Mesenchymal stem cell (in vitro differentiated cells and primary cell): ENCODE results near the gene PWWP2B.

ENCODE experiments used
- DNase-seq: peaks from one replicate; pipeline ENCODE4 v3.0.0-alpha.2; 2013
- H2AFZ ChIP-seq: one replicate; pipeline ENCODE4 v1.6.1; 2013; ENCODE audit warnings: low read depth, mild to moderate bottlenecking, control low read depth, inconsistent platforms, low read length, moderate library complexity
- H2AK5ac ChIP-seq: 2 replicates; pipeline ENCODE4 v1.6.1; 2013; ENCODE audit warnings: low read length, moderate library complexity, mild to moderate bottlenecking, inconsistent platforms; ENCODE audit not compliant: severe bottlenecking
- H2BK120ac ChIP-seq: one replicate; pipeline ENCODE4 v1.6.1; 2013; ENCODE audit warnings: low read depth, mild to moderate bottlenecking, inconsistent platforms, low read length, moderate library complexity
- H2BK12ac ChIP-seq, 2 experiments: one replicate each; pipeline ENCODE4 v1.6.1; 2013; ENCODE audit warnings: inconsistent platforms in 2 of 2, low read length in 2 of 2, mild to moderate bottlenecking in 2 of 2, moderate library complexity in 2 of 2, control low read depth in 1 of 2
- H2BK15ac ChIP-seq: one replicate; pipeline ENCODE4 v1.6.1; 2013; ENCODE audit warnings: mild to moderate bottlenecking, low read depth, inconsistent platforms; ENCODE audit not compliant: poor library complexity, severe bottlenecking
- H2BK5ac ChIP-seq: 2 replicates; pipeline ENCODE4 v1.6.1; 2013; ENCODE audit warnings: low read depth, mild to moderate bottlenecking, low read length, control low read depth, inconsistent platforms; ENCODE audit not compliant: poor library complexity, severe bottlenecking
- H3K14ac ChIP-seq, 2 experiments: one replicate each; pipeline ENCODE4 v1.6.1; 2013; ENCODE audit warnings: inconsistent platforms in 2 of 2, low read length in 2 of 2, control low read depth in 1 of 2, mild to moderate bottlenecking in 1 of 2, moderate library complexity in 1 of 2
- H3K18ac ChIP-seq, 2 experiments: one replicate each; pipeline ENCODE4 v1.6.1; 2013; ENCODE audit warnings: inconsistent platforms in 2 of 2, low read length in 2 of 2, control low read depth in 1 of 2, low read depth in 1 of 2, mild to moderate bottlenecking in 1 of 2
- H3K23ac ChIP-seq, 2 experiments: one replicate each; pipeline ENCODE4 v1.6.1; 2013; ENCODE audit warnings: inconsistent platforms in 2 of 2, low read length in 2 of 2, mild to moderate bottlenecking in 2 of 2, moderate library complexity in 2 of 2, control low read depth in 1 of 2
- H3K27ac ChIP-seq: 2 replicates; pipeline ENCODE4 v1.5.1; 2013; ENCODE audit warnings: mild to moderate bottlenecking, moderate library complexity, low read length, control low read depth, inconsistent platforms; ENCODE audit not compliant: poor library complexity, severe bottlenecking
- H3K27me3 ChIP-seq, 2 experiments: 2 replicates each; pipeline versions ENCODE4 v1.6.1 to v1.7.0; 2013; ENCODE audit warnings: low read length in 2 of 2, mild to moderate bottlenecking in 2 of 2, moderate library complexity in 2 of 2, control low read depth in 1 of 2, inconsistent platforms in 1 of 2; ENCODE audit not compliant: control insufficient read depth in 1 of 2, insufficient read depth in 1 of 2
- H3K36me3 ChIP-seq, 2 experiments: 2 replicates each; pipeline versions ENCODE4 v1.6.1 to v1.7.0; 2013; ENCODE audit warnings: low read length in 2 of 2, control low read depth in 1 of 2, inconsistent platforms in 1 of 2, low read depth in 1 of 2, mild to moderate bottlenecking in 1 of 2; ENCODE audit not compliant: insufficient read depth in 2 of 2, control insufficient read depth in 1 of 2
- H3K4ac ChIP-seq, 2 experiments: one replicate each; pipeline ENCODE4 v1.6.1; 2013; ENCODE audit warnings: inconsistent platforms in 2 of 2, low read length in 2 of 2, mild to moderate bottlenecking in 2 of 2, moderate library complexity in 2 of 2, control low read depth in 1 of 2, low read depth in 1 of 2
- H3K4me1 ChIP-seq: 2 replicates; pipeline ENCODE4 v1.6.1; 2013; ENCODE audit warnings: low read depth, low read length, control low read depth; ENCODE audit not compliant: control insufficient read depth, insufficient read depth
- H3K4me2 ChIP-seq: 2 replicates; pipeline ENCODE4 v1.6.1; 2013; ENCODE audit warnings: low read length, mild to moderate bottlenecking, inconsistent platforms; ENCODE audit not compliant: poor library complexity, severe bottlenecking
- H3K4me3 ChIP-seq, 2 experiments: 2 replicates each; pipeline versions ENCODE4 v1.5.1 to v1.7.0; 2013; ENCODE audit warnings: low read length in 2 of 2, mild to moderate bottlenecking in 2 of 2, control low read depth in 1 of 2, low read depth in 1 of 2; ENCODE audit not compliant: insufficient read depth in 1 of 2
- H3K79me1 ChIP-seq: replicated peaks from 2 replicates; pipeline ENCODE4 v1.6.1; 2013; ENCODE audit warnings: mild to moderate bottlenecking, control low read depth, low read length, inconsistent platforms; ENCODE audit not compliant: poor library complexity, severe bottlenecking
- H3K9ac ChIP-seq: 2 replicates; pipeline ENCODE4 v1.7.0; 2013; ENCODE audit warnings: mild to moderate bottlenecking, low read length, moderate library complexity
- H3K9me3 ChIP-seq: 2 replicates; pipeline ENCODE4 v1.7.0; 2013; ENCODE audit warnings: mild to moderate bottlenecking, low read length; ENCODE audit not compliant: control insufficient read depth
- H4K8ac ChIP-seq: one replicate; pipeline ENCODE4 v1.6.1; 2013; ENCODE audit warnings: inconsistent platforms, mild to moderate bottlenecking, low read length, moderate library complexity
- H4K91ac ChIP-seq: one replicate; pipeline ENCODE4 v1.6.1; 2013; ENCODE audit warnings: mild to moderate bottlenecking, low read length, inconsistent platforms
- WGBS: methylation state at CpG from one replicate; pipeline ENCODE4 v1.1.7; 2013; ENCODE audit warnings: mixed read lengths; 5-methylcytosine and 5-hydroxymethylcytosine counted together

Gene PWWP2B

GRCh38 chr10:132374612-132375011 is 22.4 kb upstream of the PWWP2B start:
- Histone ChIP-seq H3K4ac (no peak overlapping the region), H3K36me3 (peaks cover 2 to 3% of the 10 kb centered on the region in 2 experiments), H3K4me2 (no peak overlapping the region), H3K27me3 (peaks cover 0 to 4% of the 10 kb centered on the region in 2 experiments), H3K4me3 (no peak overlapping the region), H3K18ac (no peak overlapping the region), H3K9ac (no peak overlapping the region), H3K4me1 (peaks cover 6% of the 10 kb centered on the region), H2BK12ac (no peak overlapping the region), H3K9me3 (no peaks in the 10 kb centered on the region), H4K8ac (no peak overlapping the region), H2BK5ac (no peak overlapping the region), H3K14ac (no peak overlapping the region), H4K91ac (no peak overlapping the region), H2AK5ac (no peak overlapping the region), H3K23ac (no peak overlapping the region), H2BK15ac (no peak overlapping the region), H3K79me1 (no peaks in the 10 kb centered on the region), H3K27ac (no peak overlapping the region), H2BK120ac (no peak overlapping the region), H2AFZ (no peak overlapping the region)
- DNase-seq = no peak
- 90% methylated on average over 14 of the region's 14 CpGs for WGBS

DNA sequence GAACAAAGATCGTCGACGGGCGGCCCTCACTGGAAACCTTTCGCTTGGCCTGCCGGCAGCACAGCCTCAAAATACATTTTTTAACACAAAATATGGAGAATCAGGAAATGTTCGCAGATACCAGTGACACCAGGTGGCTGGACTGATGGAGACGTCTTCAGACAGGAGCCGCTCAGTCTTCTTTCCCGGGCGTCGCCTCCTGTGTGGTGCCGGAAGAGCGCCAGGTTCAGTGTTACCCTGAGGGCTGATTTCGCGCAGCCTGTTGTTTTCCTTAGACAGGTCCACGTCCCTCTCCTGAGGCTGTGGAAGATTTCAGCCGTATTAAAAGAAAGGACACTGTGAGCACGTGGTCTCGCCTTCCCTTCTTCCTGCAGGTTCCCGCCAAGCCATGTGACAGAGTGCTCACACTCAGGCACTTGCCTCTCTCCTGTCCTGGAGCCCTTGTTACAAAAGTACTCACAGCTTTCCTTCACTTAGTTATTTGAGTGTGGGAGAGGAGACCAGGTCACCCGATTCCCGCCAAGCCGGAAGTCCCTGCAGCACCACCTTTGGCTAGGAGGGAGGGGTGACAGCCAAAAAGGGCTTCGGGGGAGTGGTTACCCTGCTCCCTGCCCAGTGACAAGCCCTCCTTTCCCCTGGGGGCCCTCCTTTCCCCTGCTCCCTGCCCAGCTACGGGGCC is 21.7 kb upstream of the PWWP2B start:
- Histone ChIP-seq H3K18ac (no peak overlapping the region), H3K79me1 (no peaks in the 10 kb centered on the region), H2BK120ac (no peak overlapping the region), H3K14ac (no peak overlapping the region), H3K4me3 (peak overlapping the region in 1 of 2 experiments; percentile 17), H2BK15ac (no peak overlapping the region), H3K23ac (no peak overlapping the region), H2AFZ (no peak overlapping the region), H3K9ac (no peak overlapping the region), H2BK12ac (no peak overlapping the region), H3K9me3 (no peaks in the 10 kb centered on the region), H3K36me3 (peaks cover 2 to 3% of the 10 kb centered on the region in 2 experiments), H3K27ac (no peak overlapping the region), H4K8ac (no peak overlapping the region), H3K4ac (no peak overlapping the region), H2AK5ac (no peak overlapping the region), H3K4me1 (peaks cover 6% of the 10 kb centered on the region), H4K91ac (no peak overlapping the region), H3K27me3 (peaks cover 0 to 4% of the 10 kb centered on the region in 2 experiments), H2BK5ac (no peak overlapping the region), H3K4me2 (no peak overlapping the region)
- 89% methylated on average over 25 of the region's 26 CpGs for WGBS
- no peak for DNase-seq

DNA sequence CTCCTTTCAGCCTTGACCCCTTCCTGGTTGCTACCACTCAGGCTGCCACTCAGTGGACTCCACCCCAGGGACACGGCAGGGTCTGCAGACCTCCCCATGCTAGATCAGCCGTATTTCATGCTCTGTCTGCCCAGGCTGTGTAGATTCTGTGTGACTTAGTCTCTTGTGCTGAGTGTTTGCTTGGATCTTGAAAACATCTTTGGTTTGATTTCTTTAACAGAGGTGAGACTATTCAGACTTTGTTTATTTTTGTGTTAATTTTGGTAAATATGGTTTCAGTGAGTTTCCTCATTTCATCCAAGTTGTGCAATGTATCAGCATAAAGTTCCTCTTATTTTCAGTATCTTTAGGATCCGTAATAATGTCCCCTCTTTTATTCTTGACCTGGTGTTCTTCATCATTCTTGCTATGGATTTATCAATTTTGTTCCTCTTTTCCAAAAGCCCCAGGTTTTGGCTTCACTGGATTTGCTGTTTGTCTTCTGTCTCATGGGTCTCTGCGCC is 21.2 kb upstream of the PWWP2B start:
- H3K27me3 ChIP-seq = peaks cover 0 to 4% of the 10 kb centered on the region in 2 experiments
- H3K27ac ChIP-seq = no peak overlapping the region
- no peaks in the 10 kb centered on the region for H3K79me1 ChIP-seq
- H3K4me1 ChIP-seq = peaks cover 6% of the 10 kb centered on the region
- peaks cover 2 to 3% of the 10 kb centered on the region in 2 experiments for H3K36me3 ChIP-seq
- no peak overlapping the region for H2AK5ac ChIP-seq
- no peak overlapping the region for H2BK5ac ChIP-seq
- no peak overlapping the region for H3K23ac ChIP-seq
- H3K4me3 ChIP-seq = peak overlapping the region in 1 of 2 experiments; percentile 17
- H2AFZ ChIP-seq = no peak overlapping the region
- WGBS = 78% methylated on average over 4 of the region's 4 CpGs
- no peaks in the 10 kb centered on the region for H3K9me3 ChIP-seq
- no peak overlapping the region for H3K14ac ChIP-seq
- H3K9ac ChIP-seq = no peak overlapping the region
- H3K4ac ChIP-seq = no peak overlapping the region
- no peak overlapping the region for H2BK12ac ChIP-seq
- H2BK120ac ChIP-seq = no peak overlapping the region
- DNase-seq = no peak
- H3K4me2 ChIP-seq = no peak overlapping the region
- no peak overlapping the region for H4K8ac ChIP-seq
- H3K18ac ChIP-seq = no peak overlapping the region
- no peak overlapping the region for H4K91ac ChIP-seq
- no peak overlapping the region for H2BK15ac ChIP-seq

DNA sequence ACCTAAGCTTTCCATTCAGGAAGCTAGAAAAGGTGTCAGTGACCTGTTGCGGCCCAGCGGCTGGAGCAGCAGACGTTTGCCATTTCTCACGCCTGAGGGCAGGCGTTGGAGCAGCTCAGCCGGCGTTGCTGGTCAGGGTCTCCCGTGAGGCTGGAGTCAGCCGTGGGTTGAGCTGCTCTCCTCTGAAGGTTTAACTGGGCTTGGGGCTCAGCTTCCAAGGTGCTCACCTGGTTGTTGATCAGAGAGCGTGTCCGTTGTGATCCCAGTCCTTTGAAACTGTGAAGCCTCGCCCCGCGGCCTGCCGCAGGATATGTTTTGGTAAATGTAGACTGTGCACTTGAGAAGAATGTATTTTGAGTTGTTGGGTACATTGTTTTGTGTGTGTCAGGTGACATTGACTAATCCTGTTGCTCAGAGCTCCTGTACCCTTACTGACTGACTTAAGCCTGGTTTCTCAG is 20.6 kb upstream of the PWWP2B start:
- H2BK15ac ChIP-seq = peak overlapping the region; percentile 12
- H3K27ac ChIP-seq = no peak overlapping the region
- H2AFZ ChIP-seq = no peak overlapping the region
- peaks cover 2 to 3% of the 10 kb centered on the region in 2 experiments for H3K36me3 ChIP-seq
- no peak overlapping the region for H3K4me2 ChIP-seq
- WGBS = 79% methylated on average over 15 of the region's 15 CpGs
- H2BK12ac ChIP-seq = no peak overlapping the region
- no peak overlapping the region for H3K18ac ChIP-seq
- no peak overlapping the region for H2BK120ac ChIP-seq
- H2BK5ac ChIP-seq = no peak overlapping the region
- H2AK5ac ChIP-seq = no peak overlapping the region
- no peak for DNase-seq
- H3K14ac ChIP-seq = no peak overlapping the region
- H3K4me1 ChIP-seq = peaks cover 4% of the 10 kb centered on the region
- H3K23ac ChIP-seq = no peak overlapping the region
- peaks cover 4% of the 10 kb centered on the region for H3K9me3 ChIP-seq
- H4K8ac ChIP-seq = no peak overlapping the region
- no peak overlapping the region for H3K9ac ChIP-seq
- no peak overlapping the region for H4K91ac ChIP-seq
- H3K4me3 ChIP-seq = no peak overlapping the region
- H3K4ac ChIP-seq = no peak overlapping the region
- H3K79me1 ChIP-seq = no peaks in the 10 kb centered on the region
- H3K27me3 ChIP-seq = peaks cover 0 to 4% of the 10 kb centered on the region in 2 experiments
